SKM-1 (cell line): Measurements from ENCODE around the gene LHX3.
"Not testable (repeated sequence)": the region's sequence is repeated elsewhere in the genome, so short reads cannot be mapped to it uniquely, and the experiment has no call there.

Source experiments
- DNase-seq: peaks from one replicate; lab custom pipeline; 2025; ENCODE audit not compliant: unreplicated experiment; lab: John Stamatoyannopoulos, UW

The LHX3 gene

GRCh38 chr9:136242248-136242647 lies 37.3 kb upstream of the LHX3 start:
- DNase-seq, result no peak

GRCh38 chr9:136241542-136241941 lies 36.6 kb upstream of the LHX3 start:
- no peak for DNase-seq

GRCh38 chr9:136240941-136241340 lies 36.0 kb upstream of the LHX3 start:
- no peak for DNase-seq

GRCh38 chr9:136239983-136240330 lies 35.0 kb upstream of the LHX3 start:
- no peak for DNase-seq

- DNase-seq, result no peak
These were observed 34.4 kb upstream of the LHX3 start for GRCh38 chr9:136239135-136239982.

- DNase-seq, result no peak
These were observed 33.4 kb upstream of the LHX3 start for GRCh38 chr9:136238342-136238732.

GRCh38 chr9:136237486-136238341 lies 32.8 kb upstream of the LHX3 start:
- DNase-seq, result no peak

- not testable (repeated sequence) for DNase-seq
These were observed 31.8 kb upstream of the LHX3 start for GRCh38 chr9:136236471-136237410.

- no peak for DNase-seq
These were observed 31.0 kb upstream of the LHX3 start for GRCh38 chr9:136235709-136236455.

GRCh38 chr9:136235171-136235570 lies 30.2 kb upstream of the LHX3 start:
- no peak for DNase-seq

- no peak for DNase-seq
These were observed 29.7 kb upstream of the LHX3 start for GRCh38 chr9:136234597-136234996.

GRCh38 chr9:136233868-136234267 lies 28.9 kb upstream of the LHX3 start:
- DNase-seq, result no peak

- no peak for DNase-seq
These were observed 28.5 kb upstream of the LHX3 start for GRCh38 chr9:136233411-136233810.

- no peak for DNase-seq
These were observed 28.0 kb upstream of the LHX3 start for GRCh38 chr9:136232969-136233368.

- no peak for DNase-seq
These were observed 26.8 kb upstream of the LHX3 start for GRCh38 chr9:136231478-136232297.

- DNase-seq, result no peak
These were observed 25.8 kb upstream of the LHX3 start for GRCh38 chr9:136230773-136231172.

- DNase-seq, result no peak
These were observed 25.4 kb upstream of the LHX3 start for GRCh38 chr9:136230365-136230764.

GRCh38 chr9:136229096-136230065 lies 24.5 kb upstream of the LHX3 start:
- DNase-seq, result no peak
